DOHH2 (cell line): ENCODE measurements around the gene MCU.

Experiments
- H3F3A ChIP-seq: fragments of 200-600 bp; sonication (generic), shearing (Covaris generic); 2 replicates; pipeline ENCODE4 v1.6.0; 2016; ENCODE audit warnings: antibody characterized with exemption, mild to moderate bottlenecking; ENCODE audit not compliant: control insufficient read depth, insufficient read depth
- H3K27ac ChIP-seq: fragments of 200-600 bp; sonication (generic); 2 replicates; pipeline ENCODE4 v1.5.1; 2014; ENCODE audit warnings: low read depth, mild to moderate bottlenecking, low read length, moderate library complexity
- H3K27me3 ChIP-seq: fragments of 200-600 bp; sonication (generic); 2 replicates; pipeline ENCODE4 v1.6.1; 2014; ENCODE audit warnings: mild to moderate bottlenecking, low read length, mixed read lengths; ENCODE audit not compliant: control insufficient read depth
- H3K36me3 ChIP-seq: fragments of 200-600 bp; sonication (generic); 2 replicates; pipeline ENCODE4 v1.6.1; 2014; ENCODE audit warnings: mild to moderate bottlenecking, low read length, moderate library complexity, mixed read lengths; ENCODE audit not compliant: control insufficient read depth
- H3K4me1 ChIP-seq: fragments of 200-600 bp; sonication (generic); 2 replicates; pipeline ENCODE4 v1.6.1; 2014; ENCODE audit warnings: mild to moderate bottlenecking, low read length, mixed read lengths; ENCODE audit not compliant: control insufficient read depth
- H3K4me2 ChIP-seq: fragments of 200-600 bp; sonication (generic); 2 replicates; pipeline ENCODE4 v1.6.0; 2014; ENCODE audit warnings: mild to moderate bottlenecking, low read length, moderate library complexity
- H3K4me3 ChIP-seq: fragments of 200-600 bp; sonication (generic); 2 replicates; pipeline ENCODE4 v1.5.1; 2014; ENCODE audit warnings: mild to moderate bottlenecking, low read length, mixed read lengths
- H3K79me2 ChIP-seq: fragments of 200-600 bp; sonication (generic); 2 replicates; pipeline ENCODE4 v1.6.1; 2014; ENCODE audit warnings: mild to moderate bottlenecking, low read length, mixed read lengths; ENCODE audit not compliant: control insufficient read depth
- H3K9me2 ChIP-seq: fragments of 200-600 bp; sonication (generic); replicated peaks from 2 replicates; pipeline ENCODE4 v1.6.1; 2014; ENCODE audit warnings: mild to moderate bottlenecking, low read length, mixed read lengths; ENCODE audit not compliant: control insufficient read depth
- H3K9me3 ChIP-seq: fragments of 200-600 bp; sonication (generic); 2 replicates; pipeline ENCODE4 v1.6.1; 2014; ENCODE audit warnings: antibody characterized with exemption, low read length, mixed read lengths; ENCODE audit not compliant: control insufficient read depth, insufficient read depth
- H4K20me1 ChIP-seq: fragments of 200-600 bp; sonication (generic); 2 replicates; pipeline ENCODE4 v1.6.0; 2014; ENCODE audit warnings: low read depth, mild to moderate bottlenecking, antibody characterized with exemption, low read length, moderate library complexity; ENCODE audit not compliant: control insufficient read depth, insufficient read depth
- EZH2phosphoT487 ChIP-seq: fragments of 200-600 bp; sonication (generic); IDR thresholded peaks from 2 replicates; pipeline ENCODE4 v1.6.1; 2017; ENCODE audit warnings: borderline replicate concordance, mild to moderate bottlenecking, antibody characterized with exemption, low read length, moderate library complexity, mixed read lengths
- TF ChIP-seq, protein P1 (sequence below): fragments of 200-600 bp; sonication (generic); IDR thresholded peaks from one replicate; pipeline ENCODE4 v1.5.1; 2014; ENCODE audit warnings: antibody characterized with exemption, mild to moderate bottlenecking, low read depth, low read length; ENCODE audit not compliant: poor library complexity, severe bottlenecking

The MCU gene

GRCh38 chr10:72731916-72732419 is 40.0 kb downstream of the MCU start:
- Histone ChIP-seq H3K4me3 (no peak overlapping the region), H3K4me1 (peaks cover 5% of the 10 kb centered on the region), H3K27me3 (no peaks in the 10 kb centered on the region), H3K36me3 (no peaks in the 10 kb centered on the region), H3K9me2 (no peaks in the 10 kb centered on the region), H3F3A (no peaks in the 10 kb centered on the region), H4K20me1 (0 out of 2 replicates have a peak, but pooled peaks cover 3% of the 10 kb centered on the region), H3K9me3 (no peaks in the 10 kb centered on the region), H3K79me2 (no peaks in the 10 kb centered on the region), H3K4me2 (no peak overlapping the region), H3K27ac (no peak overlapping the region)
- TF ChIP-seq, protein P1, sequence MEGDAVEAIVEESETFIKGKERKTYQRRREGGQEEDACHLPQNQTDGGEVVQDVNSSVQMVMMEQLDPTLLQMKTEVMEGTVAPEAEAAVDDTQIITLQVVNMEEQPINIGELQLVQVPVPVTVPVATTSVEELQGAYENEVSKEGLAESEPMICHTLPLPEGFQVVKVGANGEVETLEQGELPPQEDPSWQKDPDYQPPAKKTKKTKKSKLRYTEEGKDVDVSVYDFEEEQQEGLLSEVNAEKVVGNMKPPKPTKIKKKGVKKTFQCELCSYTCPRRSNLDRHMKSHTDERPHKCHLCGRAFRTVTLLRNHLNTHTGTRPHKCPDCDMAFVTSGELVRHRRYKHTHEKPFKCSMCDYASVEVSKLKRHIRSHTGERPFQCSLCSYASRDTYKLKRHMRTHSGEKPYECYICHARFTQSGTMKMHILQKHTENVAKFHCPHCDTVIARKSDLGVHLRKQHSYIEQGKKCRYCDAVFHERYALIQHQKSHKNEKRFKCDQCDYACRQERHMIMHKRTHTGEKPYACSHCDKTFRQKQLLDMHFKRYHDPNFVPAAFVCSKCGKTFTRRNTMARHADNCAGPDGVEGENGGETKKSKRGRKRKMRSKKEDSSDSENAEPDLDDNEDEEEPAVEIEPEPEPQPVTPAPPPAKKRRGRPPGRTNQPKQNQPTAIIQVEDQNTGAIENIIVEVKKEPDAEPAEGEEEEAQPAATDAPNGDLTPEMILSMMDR: no peak
- no peak for TF ChIP-seq EZH2phosphoT487

- Histone ChIP-seq H3K4me1 (peaks cover 7% of the 10 kb centered on the region), H3K79me2 (no peaks in the 10 kb centered on the region), H3K4me3 (no peak overlapping the region), H3K4me2 (no peak overlapping the region), H4K20me1 (0 out of 2 replicates have a peak, but pooled peaks cover 3% of the 10 kb centered on the region), H3K36me3 (no peaks in the 10 kb centered on the region), H3K9me3 (no peaks in the 10 kb centered on the region), H3F3A (no peaks in the 10 kb centered on the region), H3K27ac (no peak overlapping the region), H3K9me2 (no peaks in the 10 kb centered on the region), H3K27me3 (no peaks in the 10 kb centered on the region)
- TF ChIP-seq EZH2phosphoT487: no peak
- TF ChIP-seq, protein P1: no peak
Observed at GRCh38 chr10:72732521-72732920, 40.6 kb downstream of the MCU start.

DNA sequence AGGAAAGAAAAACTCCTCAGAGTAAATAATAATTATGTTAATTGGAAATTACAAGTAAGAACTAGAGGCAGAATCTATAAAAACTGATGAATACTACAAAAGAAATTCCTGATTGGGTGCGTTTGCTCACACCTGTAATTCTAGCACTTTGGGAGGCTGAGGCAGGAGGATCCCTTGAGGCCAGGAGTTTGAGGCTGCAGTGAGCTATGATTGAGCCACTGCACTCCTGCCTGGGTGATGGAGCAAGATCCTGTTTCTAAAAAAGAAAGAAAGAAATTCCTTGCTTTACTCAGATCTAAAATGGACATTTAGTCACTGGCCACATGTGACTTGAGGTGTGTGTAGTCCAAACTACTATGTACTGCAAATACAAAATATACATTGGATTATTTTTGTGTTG is 42.0 kb downstream of the MCU start:
- no peak overlapping the region for H3K4me2 ChIP-seq
- H3K79me2 ChIP-seq: peaks cover 2% of the 10 kb centered on the region; the same call in 1 of the 2 replicates
- H3K36me3 ChIP-seq: no peaks in the 10 kb centered on the region
- no peaks in the 10 kb centered on the region for H3K9me3 ChIP-seq
- peaks cover 19% of the 10 kb centered on the region for H3K4me1 ChIP-seq
- no peak overlapping the region for H3K27ac ChIP-seq
- H4K20me1 ChIP-seq: 0 out of 2 replicates have a peak, but pooled peaks cover 3% of the 10 kb centered on the region
- H3K4me3 ChIP-seq: no peak overlapping the region
- H3F3A ChIP-seq: no peaks in the 10 kb centered on the region
- H3K27me3 ChIP-seq: no peaks in the 10 kb centered on the region
- H3K9me2 ChIP-seq: no peaks in the 10 kb centered on the region
- TF ChIP-seq, protein P1: no peak
- TF ChIP-seq EZH2phosphoT487: no peak
